Measurements from ENCODE around the gene ANKEF1. TPM values are rescaled to one million over a fixed set of nuclear protein-coding genes. Genes with fewer than 3 reads are reported as not detected.
"Not testable (repeated sequence)": the region's sequence is repeated elsewhere in the genome, so short reads cannot be mapped to it uniquely, and the experiment has no call there.

The ANKEF1 gene
- total and polyA plus RNA-seq, 9 donors: 1.1 to 6.9 (median 3.6) TPM

DNA sequence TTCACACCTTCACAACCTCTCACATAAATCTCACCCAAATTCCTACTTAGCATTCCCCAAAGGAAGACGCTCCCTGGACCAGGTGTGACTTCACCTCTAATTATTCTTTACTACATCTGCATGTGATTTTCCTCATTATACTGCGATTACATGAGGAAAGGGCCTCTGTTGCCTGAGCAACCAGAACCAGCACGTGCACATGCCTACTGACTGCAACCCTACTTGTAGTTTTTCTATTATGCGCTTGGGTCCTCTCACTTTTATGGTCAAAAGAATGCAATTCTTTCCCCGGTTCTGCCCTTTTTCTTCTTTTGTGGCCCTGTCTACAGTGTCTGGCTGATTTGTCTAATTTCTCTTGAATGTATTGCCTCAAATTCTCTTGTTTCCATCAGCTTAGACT is 20.4 kb upstream of the ANKEF1 start:
- intact Hi-C loops (cut with DNase I): no loop called here
- TF ChIP-seq POLR2A (IDR thresholded peaks at IDR 0.05) (no peak), EP300 (IDR thresholded peaks at IDR 0.05) (no peak)
- TF ChIP-seq, protein P1, sequence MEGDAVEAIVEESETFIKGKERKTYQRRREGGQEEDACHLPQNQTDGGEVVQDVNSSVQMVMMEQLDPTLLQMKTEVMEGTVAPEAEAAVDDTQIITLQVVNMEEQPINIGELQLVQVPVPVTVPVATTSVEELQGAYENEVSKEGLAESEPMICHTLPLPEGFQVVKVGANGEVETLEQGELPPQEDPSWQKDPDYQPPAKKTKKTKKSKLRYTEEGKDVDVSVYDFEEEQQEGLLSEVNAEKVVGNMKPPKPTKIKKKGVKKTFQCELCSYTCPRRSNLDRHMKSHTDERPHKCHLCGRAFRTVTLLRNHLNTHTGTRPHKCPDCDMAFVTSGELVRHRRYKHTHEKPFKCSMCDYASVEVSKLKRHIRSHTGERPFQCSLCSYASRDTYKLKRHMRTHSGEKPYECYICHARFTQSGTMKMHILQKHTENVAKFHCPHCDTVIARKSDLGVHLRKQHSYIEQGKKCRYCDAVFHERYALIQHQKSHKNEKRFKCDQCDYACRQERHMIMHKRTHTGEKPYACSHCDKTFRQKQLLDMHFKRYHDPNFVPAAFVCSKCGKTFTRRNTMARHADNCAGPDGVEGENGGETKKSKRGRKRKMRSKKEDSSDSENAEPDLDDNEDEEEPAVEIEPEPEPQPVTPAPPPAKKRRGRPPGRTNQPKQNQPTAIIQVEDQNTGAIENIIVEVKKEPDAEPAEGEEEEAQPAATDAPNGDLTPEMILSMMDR (IDR thresholded peaks at IDR 0.05): no peak
- 73 to 84% (median 77%) methylated on average over 5 of the region's 5 CpGs for WGBS, 3 donors

DNA sequence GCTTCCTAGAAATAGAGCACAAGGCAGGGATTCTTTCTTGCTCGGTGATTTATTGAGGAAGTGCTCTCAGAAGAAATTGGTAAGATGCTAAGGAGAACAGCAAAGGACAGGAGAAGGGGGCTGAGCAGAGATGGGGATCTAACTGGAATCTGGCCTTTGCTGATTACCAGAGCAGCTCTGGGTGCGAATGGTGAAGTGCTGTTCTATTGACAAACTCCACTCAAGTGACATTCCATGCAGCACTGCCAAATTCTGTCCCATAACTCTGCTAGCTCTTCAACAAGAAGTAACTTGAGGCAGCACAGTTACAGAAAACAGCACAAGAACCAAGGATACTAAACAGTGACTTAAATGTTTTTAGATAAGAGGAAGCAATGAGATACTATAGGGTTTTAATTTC is 13.8 kb upstream of the ANKEF1 start:
- Histone ChIP-seq H3K4me3 (no peak overlapping the region), H3K4me1 (ENCODE audit: insufficient read depth) (no peaks in the 10 kb centered on the region), H3K9me3 (no peaks in the 10 kb centered on the region), H3K27me3 (no peaks in the 10 kb centered on the region), H3K27ac (no peak overlapping the region), H3K36me3 (no peaks in the 10 kb centered on the region)
- TF ChIP-seq POLR2A (IDR thresholded peaks at IDR 0.05): no peak
- TF ChIP-seq, protein P1 (IDR thresholded peaks at IDR 0.05): no peak
- TF ChIP-seq EP300 (IDR thresholded peaks at IDR 0.05): no peak
- intact Hi-C loops (cut with DNase I): no loop called here
- 44 to 66% (median 62%) methylated on average over 2 of the region's 2 CpGs for WGBS, 3 donors
- no peak for DNase-seq

More for the DNA sequence above, 20.4 kb upstream of the ANKEF1 start:
- Histone ChIP-seq H3K4me3 (no peak overlapping the region), H3K27ac (no peak overlapping the region), H3K36me3 (no peaks in the 10 kb centered on the region), H3K9me3 (no peaks in the 10 kb centered on the region), H3K4me1 (ENCODE audit: insufficient read depth) (no peaks in the 10 kb centered on the region), H3K27me3 (no peaks in the 10 kb centered on the region)
- DNase-seq: no peak

DNA sequence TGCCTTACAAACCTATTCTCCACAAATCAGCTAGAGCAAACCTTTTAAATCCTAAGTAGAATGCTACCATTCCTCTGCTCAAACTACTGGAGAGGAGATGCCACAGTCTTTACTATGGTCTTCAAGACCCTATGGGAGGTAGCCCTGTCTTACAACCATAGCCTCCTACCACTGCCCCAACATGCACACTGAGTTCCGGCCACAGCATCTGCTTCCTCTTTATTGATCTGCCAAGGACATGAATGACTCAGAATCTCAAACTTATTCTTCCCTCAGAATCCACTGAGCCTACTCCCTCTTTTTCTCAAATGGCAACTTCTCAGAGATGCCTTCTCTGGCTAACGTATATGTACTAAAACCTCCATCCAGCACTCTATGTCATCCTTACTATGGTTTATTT is 12.2 kb upstream of the ANKEF1 start:
- no peak overlapping the region for H3K27ac ChIP-seq
- TF ChIP-seq EP300 (IDR thresholded peaks at IDR 0.05) (no peak), POLR2A (IDR thresholded peaks at IDR 0.05) (no peak)
- TF ChIP-seq, protein P1 (IDR thresholded peaks at IDR 0.05): no peak
- intact Hi-C loops (cut with DNase I): no loop called here
- H3K27me3 ChIP-seq: no peaks in the 10 kb centered on the region
- H3K9me3 ChIP-seq: no peaks in the 10 kb centered on the region
- no peak for DNase-seq
- H3K4me1 ChIP-seq (ENCODE audit: insufficient read depth): no peaks in the 10 kb centered on the region
- H3K4me3 ChIP-seq: no peak overlapping the region
- no peaks in the 10 kb centered on the region for H3K36me3 ChIP-seq
- WGBS, 3 donors: 71 to 78% (median 76%) methylated on average over 2 of the region's 2 CpGs

DNA sequence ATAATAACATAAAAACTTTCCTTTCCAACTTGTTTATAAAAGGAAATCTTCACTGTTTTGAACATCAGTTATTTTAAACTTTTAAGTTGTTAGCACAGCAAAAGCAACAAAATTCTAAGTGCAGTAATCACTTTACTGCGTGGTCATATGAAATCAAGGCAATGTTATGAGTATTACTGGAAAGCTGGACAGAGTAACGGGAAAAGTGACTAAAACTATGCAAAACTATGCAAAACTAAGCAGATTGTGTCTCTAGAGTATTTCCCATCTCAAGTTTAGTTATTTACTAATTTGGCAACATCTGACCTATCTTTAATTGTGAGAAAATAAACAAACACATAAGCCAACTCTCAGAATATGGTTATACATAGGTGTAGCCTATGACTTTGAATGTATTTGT is 10.9 kb upstream of the ANKEF1 start:
- Histone ChIP-seq H3K4me1 (ENCODE audit: insufficient read depth) (no peaks in the 10 kb centered on the region), H3K27ac (no peak overlapping the region), H3K27me3 (no peaks in the 10 kb centered on the region), H3K4me3 (no peak overlapping the region), H3K9me3 (no peaks in the 10 kb centered on the region), H3K36me3 (no peaks in the 10 kb centered on the region)
- TF ChIP-seq, protein P1 (IDR thresholded peaks at IDR 0.05): no peak
- TF ChIP-seq EP300 (IDR thresholded peaks at IDR 0.05) (no peak), POLR2A (IDR thresholded peaks at IDR 0.05) (no peak)
- intact Hi-C loops (cut with DNase I): no loop called here
- DNase-seq: no peak
- 6 to 17% (median 9%) methylated on average over 2 of the region's 2 CpGs for WGBS, 3 donors

DNA sequence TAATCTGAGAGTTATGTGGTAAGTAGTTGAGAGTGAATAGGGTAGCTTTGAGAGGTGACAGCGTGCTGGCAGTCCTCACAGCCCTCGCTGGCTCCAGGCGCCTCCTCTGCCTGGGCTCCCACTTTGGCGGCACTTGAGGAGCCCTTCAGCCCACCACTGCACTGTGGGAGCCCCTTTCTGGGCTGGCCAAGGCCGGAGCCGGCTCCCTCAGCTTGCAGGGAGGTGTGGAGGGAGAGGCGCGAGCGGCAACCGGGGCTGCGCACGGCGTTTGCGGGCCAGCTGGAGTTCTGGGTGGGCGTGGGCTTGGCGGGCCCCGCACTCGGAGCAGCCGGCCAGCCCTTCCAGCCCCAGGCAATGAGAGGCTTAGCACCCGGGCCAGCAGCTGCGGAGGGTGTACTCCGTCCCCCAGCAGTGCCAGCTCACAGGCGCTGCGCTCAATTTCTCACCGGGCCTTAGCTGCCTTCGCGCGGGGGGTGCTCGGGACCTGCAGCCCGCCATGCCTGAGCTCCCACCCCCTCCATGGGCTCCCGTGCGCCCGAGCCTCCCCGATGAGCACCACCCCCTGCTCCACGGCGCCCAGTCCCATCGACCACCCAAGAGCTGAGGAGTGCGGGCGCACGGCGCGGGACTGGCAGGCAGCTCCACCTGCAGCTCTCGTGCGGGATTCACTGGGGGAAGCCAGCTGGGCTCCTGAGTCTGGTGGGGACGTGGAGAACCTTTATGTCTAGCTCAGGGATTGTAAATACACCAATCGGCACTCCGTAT is 3.2 kb upstream of the ANKEF1 start:
- H3K27me3 ChIP-seq; H3K36me3 ChIP-seq; intact Hi-C loops (cut with DNase I); DNase-seq; H3K9me3 ChIP-seq; H3K4me1 ChIP-seq (ENCODE audit: insufficient read depth); H3K4me3 ChIP-seq; H3K27ac ChIP-seq: not testable (repeated sequence)
- whole genome bisulfite sequencing, 3 donors: 93 to 94% (median 94%) methylated on average over 41 to 47 of the region's 47 CpGs

DNA sequence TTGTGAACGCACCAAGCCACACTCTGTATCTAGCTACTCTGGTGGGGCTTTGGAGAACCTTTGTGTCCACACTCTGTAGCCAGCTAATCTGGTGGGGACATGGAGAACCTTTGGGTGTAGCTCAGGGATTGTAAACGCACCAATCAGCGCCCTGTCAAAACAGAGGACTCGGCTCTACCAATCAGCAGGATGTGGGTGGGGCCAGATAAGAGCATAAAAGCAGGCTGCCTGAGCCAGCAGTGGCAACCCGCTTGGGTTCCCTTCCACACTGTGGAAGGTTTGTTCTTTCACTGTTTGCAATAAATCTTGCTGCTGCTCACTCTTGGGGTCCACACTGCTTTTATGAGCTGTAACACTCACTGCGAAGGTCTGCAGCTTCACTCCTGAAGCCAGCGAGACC is 2.5 kb upstream of the ANKEF1 start:
- DNase-seq; H3K9me3 ChIP-seq; H3K27me3 ChIP-seq; H3K27ac ChIP-seq; intact Hi-C loops (cut with DNase I); H3K4me1 ChIP-seq (ENCODE audit: insufficient read depth); H3K36me3 ChIP-seq; H3K4me3 ChIP-seq: not testable (repeated sequence)
- 90 to 96% (median 94%) methylated on average over 7 of the region's 7 CpGs for WGBS, 3 donors
